HL-60/S4 treated with retinoic acid at 250 ng/mL for 4 days and 3 days (cell line): Measurements from ENCODE around the gene MYO5B.

ENCODE experiments used
- in situ Hi-C: fragments of 300-500 bp; cut with MboI; formaldehyde crosslinking; loops from 2 replicates; pipeline ENCODE4 v1.7.0; 2022; ENCODE audit warnings: low sequenced_read_pairs

The MYO5B gene

DNA sequence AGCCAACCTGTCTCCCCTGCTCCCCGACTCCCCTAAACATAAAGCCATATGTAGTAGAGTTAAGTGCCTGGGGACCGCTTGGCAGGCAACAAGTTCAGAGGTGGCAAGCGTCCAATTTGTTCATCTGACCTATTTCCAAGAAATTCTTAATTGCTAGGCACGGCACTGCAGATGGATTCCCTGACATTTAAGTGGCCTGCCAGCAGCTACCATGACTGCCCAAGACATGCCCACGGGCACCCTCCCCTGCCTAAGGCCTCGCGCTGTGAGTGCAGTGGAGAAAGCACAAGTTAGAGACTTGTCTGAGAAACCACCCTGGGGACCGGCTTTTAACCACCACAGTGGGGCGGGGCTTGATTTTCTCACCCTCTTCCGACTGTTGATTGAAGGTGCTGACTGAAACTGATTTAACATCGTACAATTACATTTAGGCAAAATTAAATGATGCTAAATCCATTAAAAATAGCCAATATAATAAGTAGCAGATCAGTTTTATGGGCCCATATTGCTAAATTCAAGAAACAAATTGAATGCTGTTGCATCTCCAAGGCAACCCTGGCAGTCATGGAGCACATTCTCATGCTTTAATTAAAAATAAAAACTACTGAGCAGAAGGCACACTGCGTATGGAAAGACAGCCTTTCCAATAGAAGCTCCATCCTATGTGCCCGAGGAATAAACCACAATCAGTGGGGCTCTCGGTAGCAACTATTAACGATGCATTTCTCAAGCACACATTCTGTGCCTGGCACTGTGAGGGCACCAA, 218.0 kb downstream of the MYO5B start:
- in situ Hi-C loops = no loop called here

DNA sequence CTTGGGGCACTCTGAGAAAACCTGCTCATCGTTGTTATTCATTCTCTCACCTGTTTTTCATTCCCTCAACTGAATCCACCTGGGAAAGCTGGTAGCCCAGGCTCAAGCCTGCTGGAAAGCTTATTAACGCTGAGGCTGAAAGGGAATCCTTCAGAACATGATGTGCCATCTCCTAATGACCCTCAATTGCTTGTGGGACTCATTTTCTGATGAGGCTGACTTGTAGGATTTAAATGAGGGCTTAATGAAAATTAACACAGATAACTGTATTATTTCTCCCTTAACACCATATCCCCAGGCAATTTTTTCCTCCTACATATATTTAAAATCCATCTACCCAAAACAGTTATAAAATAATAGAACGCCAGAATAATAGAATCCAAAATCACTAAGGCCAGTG, 218.9 kb downstream of the MYO5B start:
- in situ Hi-C loops = no loop called here

DNA sequence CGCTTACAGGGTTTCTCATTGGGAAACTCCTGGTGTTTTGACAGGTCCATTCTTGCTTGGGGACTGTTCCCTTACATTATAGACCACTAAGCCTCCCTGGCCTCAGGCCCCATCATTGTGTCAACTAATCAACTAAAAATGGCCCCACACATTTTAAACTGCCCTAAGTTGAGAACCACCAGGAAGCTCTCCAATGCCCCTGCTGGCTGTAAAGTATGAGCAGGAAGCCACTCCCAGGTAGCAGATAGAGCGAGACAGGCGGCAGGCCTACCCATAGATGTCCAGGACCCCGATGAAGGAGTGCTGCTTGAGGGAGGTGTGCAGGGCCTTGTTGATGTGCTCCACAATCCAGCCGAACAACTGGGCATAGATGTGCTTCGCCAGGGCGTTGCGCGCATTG, 220.9 kb downstream of the MYO5B start:
- in situ Hi-C loops = no loop called here

GRCh38 chr18:49973592-49973991, 221.4 kb downstream of the MYO5B start:
- in situ Hi-C loops = no loop called here

GRCh38 chr18:49972535-49972934, 222.4 kb downstream of the MYO5B start:
- in situ Hi-C loops = no loop called here

DNA sequence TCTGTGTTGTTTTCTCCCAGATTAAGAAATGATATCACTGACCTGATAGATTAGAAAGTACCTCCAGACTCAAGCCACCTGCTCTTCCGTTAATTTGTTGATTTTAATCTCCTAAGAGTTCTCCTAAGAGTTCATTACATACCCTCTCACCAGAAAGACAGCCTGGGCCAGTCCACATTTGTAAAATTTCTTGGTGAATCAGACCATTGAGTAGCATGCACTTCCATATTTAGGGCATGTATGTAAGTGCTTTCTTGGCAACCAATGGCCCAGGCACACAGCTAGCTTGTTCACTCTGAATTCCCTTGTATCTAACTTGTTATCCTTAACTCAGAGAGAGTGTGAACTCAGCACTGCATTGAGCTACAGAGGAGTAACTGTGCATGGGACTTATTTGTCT, 223.5 kb downstream of the MYO5B start:
- in situ Hi-C loops = no loop called here

DNA sequence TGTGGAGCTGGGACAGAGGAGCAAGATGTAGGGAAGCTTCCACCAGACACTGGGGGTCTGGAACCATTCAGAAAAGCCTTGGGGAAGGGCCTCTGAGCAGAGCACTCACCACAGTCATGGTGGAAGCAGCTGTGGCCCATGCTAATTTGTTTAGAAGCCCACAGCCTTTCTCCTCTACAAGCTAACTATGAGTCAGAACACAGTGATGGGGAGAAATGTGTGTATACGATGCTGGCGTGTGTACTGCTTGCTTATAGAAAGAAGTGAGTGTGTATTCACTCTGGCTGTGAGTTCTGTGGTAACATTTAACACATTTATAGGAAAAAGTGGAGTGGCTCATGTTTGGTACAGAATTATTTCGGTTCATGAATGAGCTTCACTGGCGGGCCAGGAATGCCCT, 224.6 kb downstream of the MYO5B start:
- in situ Hi-C loops = no loop called here

GRCh38 chr18:49968644-49969309, 226.2 kb downstream of the MYO5B start:
- in situ Hi-C loops = no loop called here

- in situ Hi-C loops = no loop called here
These were observed 227.2 kb downstream of the MYO5B start for GRCh38 chr18:49967636-49968313.

DNA sequence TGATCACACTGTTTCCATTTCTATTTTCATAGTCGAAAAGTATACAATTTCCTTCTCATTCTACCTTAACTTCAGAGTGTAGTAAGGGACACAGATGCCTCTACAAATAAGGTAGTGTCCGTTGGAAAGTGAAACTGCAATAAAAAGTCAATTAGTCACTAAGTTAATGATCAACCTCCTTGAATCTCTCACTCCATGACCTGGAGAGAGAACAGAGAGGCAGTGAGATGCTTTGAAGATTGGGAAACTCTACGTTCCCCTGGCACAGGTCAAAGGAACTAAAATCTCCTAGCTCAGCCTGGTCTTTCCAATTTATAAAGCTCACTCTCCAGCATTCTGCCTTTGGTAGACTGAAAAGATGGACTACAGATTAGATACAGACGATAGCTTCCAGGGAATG, 227.8 kb downstream of the MYO5B start:
- in situ Hi-C loops = no loop called here

DNA sequence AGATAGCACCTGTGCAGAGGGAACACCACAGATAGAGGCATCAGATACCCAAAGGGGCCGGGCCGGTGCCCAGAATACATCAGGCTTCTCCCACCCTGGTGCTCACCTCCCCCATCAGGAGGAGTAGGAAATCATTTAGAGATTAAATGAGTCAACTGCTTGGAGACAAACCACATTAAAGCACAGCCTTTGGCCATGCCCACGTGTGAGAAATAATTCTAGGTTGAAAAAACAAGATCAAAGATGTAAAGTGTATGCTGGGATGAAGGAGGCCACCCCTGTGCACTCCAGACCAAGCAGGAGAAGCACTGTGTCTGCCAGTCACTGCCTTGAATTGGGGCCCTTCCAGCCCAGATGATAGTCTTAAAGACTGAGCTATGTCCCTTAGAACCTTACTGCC, 228.9 kb downstream of the MYO5B start:
- in situ Hi-C loops = no loop called here

GRCh38 chr18:49963217-49963616, 231.7 kb downstream of the MYO5B start:
- in situ Hi-C loops = no loop called here

GRCh38 chr18:49961271-49961670, 233.7 kb downstream of the MYO5B start:
- in situ Hi-C loops = no loop called here

DNA sequence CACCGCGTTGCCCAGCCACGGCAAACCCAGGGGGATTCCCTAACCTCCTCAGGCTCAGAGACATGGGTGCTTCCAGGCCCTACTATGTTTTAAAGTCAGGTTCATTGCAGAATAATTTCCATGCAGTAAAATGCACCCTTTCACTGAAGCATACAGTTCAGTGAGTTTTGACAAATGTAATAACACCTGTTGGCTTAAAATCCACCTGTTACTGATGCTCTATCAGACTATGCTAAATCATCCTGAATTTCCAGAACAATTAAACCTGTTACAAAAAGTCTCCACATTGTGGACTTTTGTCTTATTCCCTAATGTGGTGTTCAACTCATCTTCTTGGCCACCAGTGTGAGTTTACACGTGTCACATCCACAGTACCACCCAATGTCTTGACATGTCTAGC, 234.6 kb downstream of the MYO5B start:
- in situ Hi-C loops = no loop called here

DNA sequence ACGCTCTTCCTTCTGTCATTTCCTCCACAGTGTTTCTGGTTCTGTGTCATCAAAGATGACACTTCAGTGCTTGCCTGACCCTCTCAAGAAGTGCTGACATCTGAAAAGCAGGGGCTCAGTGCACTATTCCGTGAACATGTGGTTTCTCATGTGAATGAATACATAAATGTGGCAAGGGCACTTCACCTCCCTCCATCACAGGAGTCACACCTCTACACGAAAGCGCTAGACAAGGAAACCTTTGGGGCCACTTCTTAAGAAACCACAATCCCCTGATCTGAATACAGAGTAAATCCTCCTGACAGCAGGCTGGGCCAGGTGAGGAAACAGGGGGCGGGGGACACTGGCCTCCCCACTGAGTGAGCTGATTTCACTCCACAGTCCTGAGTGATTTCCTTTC, 235.8 kb downstream of the MYO5B start:
- in situ Hi-C loops = no loop called here

DNA sequence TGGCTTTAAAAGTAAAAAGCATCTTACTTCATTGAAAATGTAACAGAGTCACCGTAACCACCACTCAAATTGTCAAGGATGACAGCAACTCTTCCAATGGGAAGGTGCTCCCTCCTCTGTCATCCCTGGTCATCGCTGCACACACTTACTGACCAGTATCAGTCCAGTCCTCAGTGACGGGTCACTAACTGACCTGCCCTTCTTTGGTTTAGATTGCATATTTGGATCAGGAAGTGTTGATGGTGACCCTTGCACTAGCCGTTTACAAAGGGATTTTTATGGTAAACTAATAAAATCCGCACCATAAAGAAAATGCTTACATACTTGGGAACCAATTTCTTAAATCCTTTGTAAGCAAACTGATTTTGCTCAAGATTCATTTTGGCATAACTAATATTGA, 239.7 kb downstream of the MYO5B start:
- in situ Hi-C loops = no loop called here

- in situ Hi-C loops = no loop called here
These were observed 241.6 kb downstream of the MYO5B start for GRCh38 chr18:49953391-49953790.

GRCh38 chr18:49949951-49950395, 245.0 kb downstream of the MYO5B start:
- in situ Hi-C loops = no loop called here

- in situ Hi-C loops = no loop called here
These were observed 246.0 kb downstream of the MYO5B start for GRCh38 chr18:49948975-49949374.

DNA sequence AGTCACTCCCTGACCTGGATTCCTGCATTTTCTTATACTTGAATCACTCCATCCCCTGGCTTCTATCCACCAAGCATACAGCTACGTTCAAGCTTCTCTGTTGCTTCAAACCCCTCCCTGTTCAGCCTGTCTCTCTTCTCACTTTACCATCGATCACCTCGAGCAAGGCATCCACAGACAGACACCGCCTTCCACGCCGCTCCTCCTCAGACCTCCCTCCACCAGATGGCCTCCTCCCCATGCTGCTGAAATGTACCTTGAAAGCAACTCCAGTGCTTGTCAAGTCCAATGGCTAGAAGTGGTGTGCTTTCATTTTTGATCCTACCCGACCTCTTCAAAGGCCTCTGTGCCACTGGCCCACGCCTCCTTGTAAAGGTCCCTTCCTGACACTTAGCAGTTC, 250.3 kb downstream of the MYO5B start:
- in situ Hi-C loops = no loop called here

DNA sequence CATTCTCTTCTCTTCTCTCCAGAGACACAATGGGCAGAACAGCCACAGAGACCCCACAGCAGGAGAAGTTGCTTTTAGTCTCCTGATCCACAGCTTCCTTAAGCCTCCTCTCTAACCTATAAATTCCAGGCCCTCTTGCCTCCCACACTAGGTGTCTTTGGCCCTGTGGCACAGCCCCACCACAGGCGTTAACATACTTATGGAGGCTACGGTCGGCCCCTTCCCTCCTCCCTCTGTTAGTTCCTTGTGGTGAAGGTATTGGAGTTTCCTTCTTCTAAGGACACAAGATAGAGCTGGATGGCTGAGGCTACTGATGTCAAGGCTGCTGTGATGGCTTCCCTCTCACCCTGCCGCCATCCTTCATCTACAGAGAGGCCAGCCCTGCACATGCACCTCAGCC, 258.1 kb downstream of the MYO5B start:
- in situ Hi-C loops = no loop called here

DNA sequence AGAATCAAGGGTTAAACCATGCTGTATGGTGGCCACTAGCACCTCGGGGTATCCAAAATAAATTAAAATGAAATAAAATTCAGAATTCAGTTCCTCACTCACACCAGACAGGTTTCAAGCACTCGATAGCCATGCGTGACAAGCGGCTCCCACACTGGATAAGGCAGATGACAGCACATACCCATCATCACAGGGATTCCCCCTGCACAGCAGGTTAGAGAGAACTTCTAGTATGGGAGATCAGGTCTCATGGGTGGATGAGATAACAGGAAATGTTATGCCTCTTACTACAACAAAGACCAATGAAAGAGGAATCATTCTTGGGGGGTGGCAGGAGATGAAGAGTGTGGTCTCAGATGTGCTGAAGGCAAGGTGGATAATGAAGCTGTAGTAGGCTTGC, 259.7 kb downstream of the MYO5B start:
- in situ Hi-C loops = no loop called here
